Nephron (organoid): Measurements from ENCODE around the gene WAC.

ENCODE experiments used
- H3K27ac Mint-ChIP-seq, 3 experiments: 2 replicates each; pipeline ENCODE4 v1.8.0; 2020; ENCODE audit warnings: mixed read lengths in 3 of 3, mild to moderate bottlenecking in 2 of 3, moderate library complexity in 1 of 3
- H3K27me3 Mint-ChIP-seq: 2 replicates; pipeline ENCODE4 v1.8.0; 2021; ENCODE audit warnings: low read depth, mild to moderate bottlenecking, moderate library complexity, mixed read lengths
- H3K36me3 Mint-ChIP-seq: 2 replicates; pipeline ENCODE4 v1.8.0; 2020; ENCODE audit warnings: low read depth, mixed read lengths
- H3K4me1 Mint-ChIP-seq: 2 replicates; pipeline ENCODE4 v1.8.0; 2020; ENCODE audit warnings: mixed read lengths
- H3K4me3 Mint-ChIP-seq, 3 experiments: 2 replicates each; pipeline ENCODE4 v1.8.0; 2020; ENCODE audit warnings: mild to moderate bottlenecking in 3 of 3, mixed read lengths in 3 of 3, moderate library complexity in 2 of 3
- H3K9me3 Mint-ChIP-seq: 2 replicates; pipeline ENCODE4 v1.8.0; 2020; ENCODE audit warnings: mixed read lengths
- TF ChIP-seq, protein P1 (sequence below), 3 experiments: fragments of 200-600 bp; sonication (generic); IDR thresholded peaks; one replicate each; pipeline ENCODE4 v1.5.0; 2021; ENCODE audit warnings: antibody characterized with exemption in 3 of 3; ENCODE audit not compliant: unreplicated experiment in 3 of 3

The WAC gene

DNA sequence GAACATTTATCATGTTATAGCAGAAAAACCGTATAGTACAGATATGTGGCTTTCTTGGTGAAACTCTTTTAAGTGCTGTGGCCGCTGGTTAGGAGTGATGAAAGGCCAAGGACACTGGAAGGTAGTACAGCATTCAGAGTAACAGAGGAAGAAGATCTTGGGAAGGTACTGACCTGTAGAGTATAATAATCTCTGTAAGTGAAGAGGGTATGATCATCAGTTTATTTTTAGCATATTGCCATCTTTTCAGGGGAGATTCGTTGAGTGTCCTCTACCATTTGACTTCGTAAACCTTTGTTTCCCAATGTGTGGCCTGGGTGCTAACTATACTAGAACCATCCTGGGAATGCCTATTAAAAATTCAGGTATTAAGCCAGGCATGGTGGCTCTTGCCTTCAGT, 44.6 kb downstream of the WAC start:
- TF ChIP-seq, protein P1, sequence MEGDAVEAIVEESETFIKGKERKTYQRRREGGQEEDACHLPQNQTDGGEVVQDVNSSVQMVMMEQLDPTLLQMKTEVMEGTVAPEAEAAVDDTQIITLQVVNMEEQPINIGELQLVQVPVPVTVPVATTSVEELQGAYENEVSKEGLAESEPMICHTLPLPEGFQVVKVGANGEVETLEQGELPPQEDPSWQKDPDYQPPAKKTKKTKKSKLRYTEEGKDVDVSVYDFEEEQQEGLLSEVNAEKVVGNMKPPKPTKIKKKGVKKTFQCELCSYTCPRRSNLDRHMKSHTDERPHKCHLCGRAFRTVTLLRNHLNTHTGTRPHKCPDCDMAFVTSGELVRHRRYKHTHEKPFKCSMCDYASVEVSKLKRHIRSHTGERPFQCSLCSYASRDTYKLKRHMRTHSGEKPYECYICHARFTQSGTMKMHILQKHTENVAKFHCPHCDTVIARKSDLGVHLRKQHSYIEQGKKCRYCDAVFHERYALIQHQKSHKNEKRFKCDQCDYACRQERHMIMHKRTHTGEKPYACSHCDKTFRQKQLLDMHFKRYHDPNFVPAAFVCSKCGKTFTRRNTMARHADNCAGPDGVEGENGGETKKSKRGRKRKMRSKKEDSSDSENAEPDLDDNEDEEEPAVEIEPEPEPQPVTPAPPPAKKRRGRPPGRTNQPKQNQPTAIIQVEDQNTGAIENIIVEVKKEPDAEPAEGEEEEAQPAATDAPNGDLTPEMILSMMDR (IDR thresholded peaks at IDR 0.05; ENCODE audit: unreplicated experiment in 3 of 3), result no peak
- Mint-ChIP-seq H3K4me3 (no peak overlapping the region), H3K9me3 (no peaks in the 10 kb centered on the region), H3K27ac (no peak overlapping the region), H3K4me1 (peaks cover 50% of the 10 kb centered on the region), H3K36me3 (peaks cover 60% of the 10 kb centered on the region), H3K27me3 (no peaks in the 10 kb centered on the region)

DNA sequence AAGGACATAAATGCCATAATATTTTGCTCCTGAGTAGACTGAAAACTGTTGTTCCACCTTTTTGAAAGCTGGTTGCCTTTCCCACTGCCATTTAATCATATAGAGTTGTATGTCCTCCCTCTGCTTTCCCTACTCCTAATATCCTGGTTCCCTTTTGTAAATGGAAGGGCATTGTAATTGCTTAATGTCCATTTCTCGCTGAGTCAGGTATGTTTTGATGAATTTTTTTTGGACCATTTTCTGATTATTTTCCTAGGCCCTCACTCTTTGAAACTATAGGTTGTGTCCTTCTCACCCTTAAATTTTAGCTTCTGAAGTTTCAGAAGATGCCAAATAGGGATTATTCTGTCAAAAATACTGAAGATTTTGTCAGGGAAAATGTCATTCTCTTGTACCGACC, 45.5 kb downstream of the WAC start:
- Mint-ChIP-seq H3K9me3 (no peaks in the 10 kb centered on the region), H3K27me3 (no peaks in the 10 kb centered on the region), H3K36me3 (peaks cover 59% of the 10 kb centered on the region), H3K4me1 (peaks cover 44% of the 10 kb centered on the region), H3K27ac (peak overlapping the region in 1 of 3 experiments; percentile 54), H3K4me3 (no peak overlapping the region)
- TF ChIP-seq, protein P1 (IDR thresholded peaks at IDR 0.05; ENCODE audit: unreplicated experiment in 3 of 3), result no peak

DNA sequence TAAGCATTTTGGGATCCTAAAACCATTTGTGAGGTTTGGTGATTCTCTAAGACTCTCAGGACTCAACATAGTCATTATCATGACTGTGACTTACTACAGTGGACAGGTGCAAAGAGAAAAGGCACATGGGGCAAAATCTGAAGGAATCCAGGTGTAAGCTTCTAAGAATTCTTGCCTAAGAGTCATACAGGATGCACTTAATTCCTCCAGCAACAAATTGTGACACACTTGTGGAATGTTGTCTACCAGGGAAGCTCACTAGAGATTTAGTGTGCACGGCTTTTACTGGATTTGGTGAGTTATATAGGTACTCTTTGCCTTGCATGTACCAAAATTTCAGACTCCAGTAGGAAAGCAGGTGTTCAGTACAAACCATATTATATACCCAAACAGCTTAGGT, 47.9 kb downstream of the WAC start:
- H3K36me3 Mint-ChIP-seq, result peaks cover 58% of the 10 kb centered on the region
- peaks cover 43% of the 10 kb centered on the region for H3K4me1 Mint-ChIP-seq
- no peaks in the 10 kb centered on the region for H3K9me3 Mint-ChIP-seq
- no peak overlapping the region for H3K4me3 Mint-ChIP-seq
- TF ChIP-seq, protein P1 (IDR thresholded peaks at IDR 0.05; ENCODE audit: unreplicated experiment in 3 of 3), result no peak
- no peak overlapping the region for H3K27ac Mint-ChIP-seq
- H3K27me3 Mint-ChIP-seq, result no peaks in the 10 kb centered on the region

DNA sequence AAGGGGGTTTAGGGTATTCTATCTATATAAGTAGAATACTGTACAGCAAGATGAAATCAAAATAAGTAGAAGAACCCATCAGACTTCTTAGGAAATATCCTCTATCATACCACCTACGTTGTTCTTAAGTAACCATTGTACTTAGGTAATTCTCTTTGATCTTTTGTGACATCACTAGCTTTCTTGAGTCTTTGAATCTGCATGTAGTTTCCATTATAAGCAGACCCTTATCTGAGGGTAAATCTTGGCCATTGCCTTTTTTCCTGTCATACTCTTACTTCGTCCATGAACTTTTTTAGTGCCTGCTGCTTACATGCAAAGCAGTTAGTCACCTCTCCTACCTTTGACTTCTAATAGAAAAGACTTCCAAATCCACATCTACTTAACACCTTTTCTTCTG, 49.0 kb downstream of the WAC start:
- peak overlapping the region in 1 of 3 experiments; percentile 12 for H3K27ac Mint-ChIP-seq
- H3K4me1 Mint-ChIP-seq, result peaks cover 42% of the 10 kb centered on the region
- peaks cover 63% of the 10 kb centered on the region for H3K36me3 Mint-ChIP-seq
- H3K9me3 Mint-ChIP-seq, result no peaks in the 10 kb centered on the region
- no peak overlapping the region for H3K4me3 Mint-ChIP-seq
- TF ChIP-seq, protein P1 (IDR thresholded peaks at IDR 0.05; ENCODE audit: unreplicated experiment in 3 of 3), result no peak
- no peaks in the 10 kb centered on the region for H3K27me3 Mint-ChIP-seq

DNA sequence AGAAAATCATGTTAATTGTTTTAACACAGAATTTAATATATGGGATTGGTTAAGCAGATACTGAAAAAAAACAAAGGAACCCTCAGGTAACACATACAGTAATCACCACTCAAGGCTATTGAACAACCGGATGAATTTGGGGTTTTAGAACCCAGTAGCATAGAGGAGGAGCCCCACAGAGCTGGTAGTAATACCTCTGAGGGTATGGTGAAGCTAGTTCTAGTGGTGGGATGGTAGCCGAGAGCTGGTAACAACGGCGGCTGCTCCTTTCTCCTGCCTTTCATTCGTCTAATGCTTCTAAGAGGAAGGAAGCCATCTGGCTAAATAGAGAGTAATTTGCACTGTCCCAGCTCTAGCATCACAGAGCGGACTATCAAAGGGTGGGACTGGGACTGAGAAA, 52.2 kb downstream of the WAC start:
- Mint-ChIP-seq H3K4me1 (peaks cover 40% of the 10 kb centered on the region), H3K27ac (peak overlapping the region in 2 of 3 experiments; percentile 27 to 43), H3K4me3 (no peak overlapping the region), H3K27me3 (no peaks in the 10 kb centered on the region), H3K9me3 (no peaks in the 10 kb centered on the region), H3K36me3 (peaks cover 68% of the 10 kb centered on the region)
- TF ChIP-seq, protein P1 (IDR thresholded peaks at IDR 0.05; ENCODE audit: unreplicated experiment in 3 of 3), result no peak

DNA sequence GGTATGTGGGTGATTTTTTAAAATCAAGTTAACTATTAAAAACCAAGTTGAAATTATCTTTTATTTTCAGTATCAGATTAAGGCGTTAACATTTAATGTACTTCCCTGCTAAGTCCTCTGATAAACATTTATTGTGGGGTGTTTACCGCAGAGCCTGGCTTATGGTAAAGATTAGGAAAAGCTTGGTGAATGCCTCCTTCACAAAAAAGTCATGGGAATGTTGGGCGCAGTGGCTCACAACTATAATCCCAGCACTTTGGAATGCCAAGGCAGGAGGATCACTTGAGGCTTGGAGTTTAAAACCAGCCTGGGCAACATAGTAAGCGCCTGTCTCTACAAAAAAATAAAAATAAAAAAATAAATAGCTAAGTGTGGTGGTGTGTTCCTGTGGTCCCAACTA, 53.3 kb downstream of the WAC start:
- TF ChIP-seq, protein P1 (IDR thresholded peaks at IDR 0.05; ENCODE audit: unreplicated experiment in 3 of 3), result no peak
- Mint-ChIP-seq H3K4me1 (peaks cover 39% of the 10 kb centered on the region), H3K4me3 (no peak overlapping the region), H3K9me3 (no peaks in the 10 kb centered on the region), H3K27ac (no peak overlapping the region), H3K27me3 (no peaks in the 10 kb centered on the region), H3K36me3 (peaks cover 72% of the 10 kb centered on the region)
